Endodermal cell (in vitro differentiated cells): ENCODE results near the gene PHIP. TPM values are rescaled to one million over a fixed set of nuclear protein-coding genes. Genes with fewer than 3 reads are reported as not detected.

ENCODE experiments used
- DNase-seq: peaks from one replicate; pipeline ENCODE4 v3.0.0-alpha.2; 2017
- H3K27ac ChIP-seq: 2 replicates; pipeline ENCODE4 v1.5.1; 2013; ENCODE audit warnings: mild to moderate bottlenecking, low read depth, low read length, moderate library complexity
- H3K27me3 ChIP-seq: 2 replicates; pipeline ENCODE4 v1.6.1; 2013; ENCODE audit warnings: mild to moderate bottlenecking, low read length, moderate library complexity; ENCODE audit not compliant: insufficient read depth, control insufficient read depth, poor library complexity, severe bottlenecking
- H3K36me3 ChIP-seq: 2 replicates; pipeline ENCODE4 v1.7.0; 2013; ENCODE audit warnings: mild to moderate bottlenecking, low read length, moderate library complexity; ENCODE audit not compliant: control insufficient read depth, insufficient read depth
- H3K4me1 ChIP-seq: one replicate; pipeline ENCODE4 v1.7.0; 2013; ENCODE audit warnings: low read length; ENCODE audit not compliant: control insufficient read depth, insufficient read depth
- H3K4me3 ChIP-seq: 2 replicates; pipeline ENCODE4 v1.5.1; 2013; ENCODE audit warnings: mild to moderate bottlenecking, low read length, moderate library complexity
- H3K9ac ChIP-seq: 2 replicates; pipeline ENCODE4 v1.6.1; 2013; ENCODE audit warnings: mild to moderate bottlenecking, low read length, moderate library complexity; ENCODE audit not compliant: poor library complexity, severe bottlenecking; ENCODE audit errors: extremely low read depth
- H3K9me3 ChIP-seq: 2 replicates; pipeline ENCODE4 v1.6.1; 2013; ENCODE audit warnings: mild to moderate bottlenecking, low read length, moderate library complexity; ENCODE audit not compliant: control insufficient read depth
- H3K27ac Mint-ChIP-seq: 2 replicates; pipeline ENCODE4 v1.8.0; 2020; ENCODE audit warnings: mixed read lengths
- H3K27me3 Mint-ChIP-seq: 2 replicates; pipeline ENCODE4 v1.8.0; 2021; ENCODE audit warnings: mild to moderate bottlenecking, mixed read lengths; ENCODE audit not compliant: insufficient read depth
- H3K36me3 Mint-ChIP-seq: 2 replicates; pipeline ENCODE4 v1.8.0; 2020; ENCODE audit warnings: low read depth, mixed read lengths
- H3K4me1 Mint-ChIP-seq: 2 replicates; pipeline ENCODE4 v1.8.0; 2020; ENCODE audit warnings: mixed read lengths
- H3K4me3 Mint-ChIP-seq: 2 replicates; pipeline ENCODE4 v1.8.0; 2020; ENCODE audit warnings: mild to moderate bottlenecking, moderate library complexity, mixed read lengths
- H3K9me3 Mint-ChIP-seq: 2 replicates; pipeline ENCODE4 v1.8.0; 2020; ENCODE audit warnings: mild to moderate bottlenecking, mixed read lengths
- WGBS, 2 experiments: methylation state at CpG; one replicate each; pipeline versions ENCODE4 v1.1.5 to v1.1.7; 2013; ENCODE audit warnings: missing lambda C conversion rate in 2 of 2, mixed read lengths in 1 of 2; ENCODE audit not compliant: insufficient coverage in 1 of 2, insufficient read length in 1 of 2; 5-methylcytosine and 5-hydroxymethylcytosine counted together
- total RNA-seq, 2 donors: library from RNA; stranded (reverse); fragmentation: NEBNext Ultra II Directional in 1 of 2; extraction: Animal tissue kit (Norgen Biotek cat#: 25700) in 1 of 2; gene quantifications; 2 replicates in 1 of 2; 3 replicates in 1 of 2; pipeline ENCODE4 v1.2.1, GENCODE V29; 2021
- TF ChIP-seq, protein P1 (sequence below): fragments of 200-600 bp; sonication (generic); conservative IDR thresholded peaks from 2 replicates; pipeline ENCODE4 v1.5.0; 2021; ENCODE audit warnings: antibody characterized with exemption, mild to moderate bottlenecking

Gene PHIP
- total RNA-seq, 2 donors from 2014 or later = 49.8 to 59.7 TPM

DNA sequence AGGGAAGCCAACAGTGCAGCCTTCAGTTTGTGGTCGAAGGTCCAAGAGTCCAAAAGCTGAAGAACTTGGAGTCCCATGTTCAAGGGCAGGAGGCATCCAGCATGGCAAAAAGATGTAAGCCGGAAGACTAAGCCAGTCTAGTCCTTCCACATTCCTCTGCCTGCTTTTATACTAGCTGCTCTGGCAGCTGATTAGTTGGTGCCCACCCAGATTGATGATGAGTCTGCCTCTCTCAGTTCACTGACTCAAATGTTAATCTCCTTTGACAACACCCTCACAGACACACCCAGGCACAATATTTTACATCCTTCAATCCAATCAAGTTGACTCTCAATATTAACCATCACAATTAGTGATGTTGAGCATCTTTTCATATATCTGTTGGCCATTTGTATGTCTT is 23.1 kb upstream of the PHIP start:
- H3K27me3 ChIP-seq = no peaks in the 10 kb centered on the region
- H3K4me3 ChIP-seq = no peak overlapping the region
- no peaks in the 10 kb centered on the region for H3K36me3 Mint-ChIP-seq
- TF ChIP-seq, protein P1, sequence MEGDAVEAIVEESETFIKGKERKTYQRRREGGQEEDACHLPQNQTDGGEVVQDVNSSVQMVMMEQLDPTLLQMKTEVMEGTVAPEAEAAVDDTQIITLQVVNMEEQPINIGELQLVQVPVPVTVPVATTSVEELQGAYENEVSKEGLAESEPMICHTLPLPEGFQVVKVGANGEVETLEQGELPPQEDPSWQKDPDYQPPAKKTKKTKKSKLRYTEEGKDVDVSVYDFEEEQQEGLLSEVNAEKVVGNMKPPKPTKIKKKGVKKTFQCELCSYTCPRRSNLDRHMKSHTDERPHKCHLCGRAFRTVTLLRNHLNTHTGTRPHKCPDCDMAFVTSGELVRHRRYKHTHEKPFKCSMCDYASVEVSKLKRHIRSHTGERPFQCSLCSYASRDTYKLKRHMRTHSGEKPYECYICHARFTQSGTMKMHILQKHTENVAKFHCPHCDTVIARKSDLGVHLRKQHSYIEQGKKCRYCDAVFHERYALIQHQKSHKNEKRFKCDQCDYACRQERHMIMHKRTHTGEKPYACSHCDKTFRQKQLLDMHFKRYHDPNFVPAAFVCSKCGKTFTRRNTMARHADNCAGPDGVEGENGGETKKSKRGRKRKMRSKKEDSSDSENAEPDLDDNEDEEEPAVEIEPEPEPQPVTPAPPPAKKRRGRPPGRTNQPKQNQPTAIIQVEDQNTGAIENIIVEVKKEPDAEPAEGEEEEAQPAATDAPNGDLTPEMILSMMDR = no peak
- H3K9me3 Mint-ChIP-seq = no peaks in the 10 kb centered on the region
- no peaks in the 10 kb centered on the region for H3K9me3 ChIP-seq
- no peak overlapping the region for H3K9ac ChIP-seq
- no peaks in the 10 kb centered on the region for H3K4me1 ChIP-seq
- no peak overlapping the region for H3K27ac Mint-ChIP-seq
- no peak overlapping the region for H3K4me3 Mint-ChIP-seq
- no peaks in the 10 kb centered on the region for H3K36me3 ChIP-seq
- WGBS, 2 experiments = 90 to 94% methylated on average over 2 of the region's 2 CpGs
- H3K4me1 Mint-ChIP-seq = no peaks in the 10 kb centered on the region
- no peak overlapping the region for H3K27ac ChIP-seq
- DNase-seq = no peak
- H3K27me3 Mint-ChIP-seq = no peaks in the 10 kb centered on the region

DNA sequence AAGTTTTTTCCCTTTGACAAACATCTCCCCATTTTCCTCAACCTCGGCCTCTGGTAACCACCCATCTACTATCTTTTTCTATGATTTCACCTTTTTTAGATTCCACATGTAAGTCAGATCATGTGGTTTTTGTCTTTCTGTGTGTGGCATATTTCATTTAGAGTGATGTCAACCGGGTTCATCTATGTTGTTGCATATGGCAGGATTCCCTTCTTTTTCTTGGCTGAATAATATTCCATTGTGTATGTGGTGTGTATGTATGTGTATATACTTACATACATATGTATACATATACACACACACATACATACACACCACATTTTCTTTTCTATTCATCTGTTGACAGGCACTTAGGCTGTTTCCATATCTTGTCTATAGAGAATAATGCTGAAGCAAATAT is 22.2 kb upstream of the PHIP start:
- TF ChIP-seq, protein P1 = no peak
- no peak overlapping the region for H3K27ac ChIP-seq
- H3K36me3 Mint-ChIP-seq = no peaks in the 10 kb centered on the region
- H3K9me3 Mint-ChIP-seq = no peaks in the 10 kb centered on the region
- no peak overlapping the region for H3K4me3 Mint-ChIP-seq
- H3K27ac Mint-ChIP-seq = no peak overlapping the region
- no peaks in the 10 kb centered on the region for H3K9me3 ChIP-seq
- DNase-seq = no peak
- 80 to 89% methylated on average over 1 to 2 of the region's 2 CpGs for WGBS, 2 experiments
- H3K27me3 Mint-ChIP-seq = no peaks in the 10 kb centered on the region
- no peaks in the 10 kb centered on the region for H3K36me3 ChIP-seq
- H3K4me1 Mint-ChIP-seq = no peaks in the 10 kb centered on the region
- no peaks in the 10 kb centered on the region for H3K27me3 ChIP-seq
- H3K9ac ChIP-seq = no peak overlapping the region
- H3K4me1 ChIP-seq = no peaks in the 10 kb centered on the region
- no peak overlapping the region for H3K4me3 ChIP-seq

DNA sequence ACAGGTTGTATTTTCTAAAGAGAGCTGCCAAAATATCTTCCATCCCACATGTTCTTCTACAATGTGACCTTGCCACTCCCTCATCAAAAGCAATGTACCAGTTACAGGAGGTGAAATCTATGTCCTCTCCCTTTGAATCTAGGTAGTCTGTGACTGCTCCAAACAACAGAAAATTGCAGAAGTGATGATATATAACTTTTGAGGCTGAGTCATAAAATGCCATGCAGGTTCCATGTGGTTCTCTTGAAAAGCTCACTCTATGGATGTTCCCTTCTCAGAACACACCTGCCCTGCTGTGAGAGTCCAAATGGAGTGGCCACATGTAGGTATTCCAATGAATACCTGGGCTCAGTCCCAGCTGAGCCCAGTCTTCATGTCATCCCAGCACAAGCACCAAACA is 16.9 kb upstream of the PHIP start:
- Mint-ChIP-seq H3K4me3 (no peak overlapping the region), H3K9me3 (no peaks in the 10 kb centered on the region), H3K27me3 (peaks cover 4% of the 10 kb centered on the region), H3K4me1 (peaks cover 4% of the 10 kb centered on the region), H3K27ac (no peak overlapping the region), H3K36me3 (no peaks in the 10 kb centered on the region)
- TF ChIP-seq, protein P1 = no peak
- no peak overlapping the region for H3K9ac ChIP-seq
- peaks cover 7% of the 10 kb centered on the region for H3K27me3 ChIP-seq
- H3K9me3 ChIP-seq = no peaks in the 10 kb centered on the region
- H3K27ac ChIP-seq = no peak overlapping the region
- no peak for DNase-seq
- no peaks in the 10 kb centered on the region for H3K36me3 ChIP-seq
- H3K4me3 ChIP-seq = no peak overlapping the region
- no peaks in the 10 kb centered on the region for H3K4me1 ChIP-seq
